ENCODE results near the gene CCR5AS.

DNA sequence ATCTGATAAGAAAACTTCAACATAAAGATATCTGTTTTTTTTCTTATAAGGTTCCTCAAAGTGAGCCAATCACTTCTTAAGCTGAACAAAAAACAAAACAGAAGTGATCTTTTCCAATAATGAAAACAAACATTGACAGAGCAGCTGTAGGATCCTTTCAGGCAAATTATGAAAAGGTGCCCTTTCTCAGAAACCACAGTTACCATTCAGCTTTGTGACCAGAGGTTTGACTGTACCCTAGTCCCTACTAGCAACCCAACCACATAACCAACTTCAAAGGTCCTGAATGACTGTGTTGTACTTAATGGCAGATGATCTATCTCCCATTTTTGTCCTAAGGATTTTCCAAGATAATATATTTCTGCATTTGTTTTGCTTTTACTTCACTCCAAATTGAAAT, 92.3 kb downstream of the CCR5AS start:
- TF ChIP-seq, protein P1, sequence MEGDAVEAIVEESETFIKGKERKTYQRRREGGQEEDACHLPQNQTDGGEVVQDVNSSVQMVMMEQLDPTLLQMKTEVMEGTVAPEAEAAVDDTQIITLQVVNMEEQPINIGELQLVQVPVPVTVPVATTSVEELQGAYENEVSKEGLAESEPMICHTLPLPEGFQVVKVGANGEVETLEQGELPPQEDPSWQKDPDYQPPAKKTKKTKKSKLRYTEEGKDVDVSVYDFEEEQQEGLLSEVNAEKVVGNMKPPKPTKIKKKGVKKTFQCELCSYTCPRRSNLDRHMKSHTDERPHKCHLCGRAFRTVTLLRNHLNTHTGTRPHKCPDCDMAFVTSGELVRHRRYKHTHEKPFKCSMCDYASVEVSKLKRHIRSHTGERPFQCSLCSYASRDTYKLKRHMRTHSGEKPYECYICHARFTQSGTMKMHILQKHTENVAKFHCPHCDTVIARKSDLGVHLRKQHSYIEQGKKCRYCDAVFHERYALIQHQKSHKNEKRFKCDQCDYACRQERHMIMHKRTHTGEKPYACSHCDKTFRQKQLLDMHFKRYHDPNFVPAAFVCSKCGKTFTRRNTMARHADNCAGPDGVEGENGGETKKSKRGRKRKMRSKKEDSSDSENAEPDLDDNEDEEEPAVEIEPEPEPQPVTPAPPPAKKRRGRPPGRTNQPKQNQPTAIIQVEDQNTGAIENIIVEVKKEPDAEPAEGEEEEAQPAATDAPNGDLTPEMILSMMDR (IDR thresholded peaks at IDR 0.05): no peak
- no peak for TF ChIP-seq POLR2A (IDR thresholded peaks at IDR 0.05)

All from vagina (tissue), 2 donors.